ENCODE results near the gene CDK5RAP3. TPM values are rescaled to one million over a fixed set of nuclear protein-coding genes. Genes with fewer than 3 reads are reported as not detected.

CDK5RAP3 gene
- total RNA-seq, 2 experiments from 2014 or later, result 206 to 224 TPM

GRCh38 chr17:48028736-48029135, 57.8 kb downstream of the CDK5RAP3 start:
- no peak overlapping the region for H3K4me3 ChIP-seq (ENCODE audit: low read length)
- H3K27me3 ChIP-seq (ENCODE audit: control insufficient read depth in 1 of 2, insufficient read depth in 2 of 2, low read length in 2 of 2), result peaks cover 8 to 18% of the 10 kb centered on the region in 2 experiments
- TF ChIP-seq CTCF (IDR thresholded peaks at IDR 0.05), result no peak
- no peaks in the 10 kb centered on the region for H3K9me3 ChIP-seq (ENCODE audit: control insufficient read depth in 1 of 2, insufficient read depth in 1 of 2, low read length in 2 of 2)
- Mint-ChIP-seq H3K27me3 (peaks cover 73% of the 10 kb centered on the region), H3K9me3 (no peaks in the 10 kb centered on the region), H3K4me3 (no peak overlapping the region), H3K4me1 (ENCODE audit: low read depth) (peaks cover 28% of the 10 kb centered on the region), H3K27ac (no peak overlapping the region), H3K36me3 (ENCODE audit: low read depth) (no peaks in the 10 kb centered on the region)
- ChIA-PET CTCF (no interaction called here), POLR2A (no interaction called here)
- intact Hi-C loops (cut with DNase I, micrococcal nuclease), result loop anchor here (5.0 to 10.0 kb wide), 3 partner anchors 306 to 866 kb away; partner anchors contain the start of gene ATP5MC1 (in 1 of the 2)
- H3K27ac ChIP-seq (ENCODE audit: low read depth in 1 of 2, low read length in 2 of 2), result no peak overlapping the region
- H3K4me1 ChIP-seq (ENCODE audit: insufficient read depth, low read length), result peaks cover 26% of the 10 kb centered on the region
- ATAC-seq (ENCODE audit: poor library complexity) (no peak), DNase-seq (no peak)
- no peaks in the 10 kb centered on the region for H3K36me3 ChIP-seq (ENCODE audit: insufficient read depth, low read length)

- Histone ChIP-seq H3K4me3 (ENCODE audit: low read length) (no peak overlapping the region), H3K27ac (ENCODE audit: low read depth in 1 of 2, low read length in 2 of 2) (no peak overlapping the region), H3K36me3 (ENCODE audit: insufficient read depth, low read length) (no peaks in the 10 kb centered on the region), H3K9me3 (ENCODE audit: control insufficient read depth in 1 of 2, insufficient read depth in 1 of 2, low read length in 2 of 2) (no peaks in the 10 kb centered on the region), H3K4me1 (ENCODE audit: insufficient read depth, low read length) (peaks cover 13% of the 10 kb centered on the region), H3K27me3 (ENCODE audit: control insufficient read depth in 1 of 2, insufficient read depth in 2 of 2, low read length in 2 of 2) (peaks cover 7 to 26% of the 10 kb centered on the region in 2 experiments)
- H3K36me3 Mint-ChIP-seq (ENCODE audit: low read depth), result no peaks in the 10 kb centered on the region
- no peak overlapping the region for H3K4me3 Mint-ChIP-seq
- CTCF ChIA-PET, result interaction anchor here (0.6 kb wide), 1 partner anchor 85 kb away, joined by 5 read pairs; no protein-coding TSS in a partner anchor
- no peak overlapping the region for H3K27ac Mint-ChIP-seq
- no peak for DNase-seq
- no peaks in the 10 kb centered on the region for H3K9me3 Mint-ChIP-seq
- POLR2A ChIA-PET, result interaction anchor here (0.8 to 0.9 kb wide), 2 partner anchors 17 to 43 kb away, joined by 3 read pairs; partner anchors contain the start of gene NFE2L1
- H3K4me1 Mint-ChIP-seq (ENCODE audit: low read depth), result peaks cover 13% of the 10 kb centered on the region
- no peak for ATAC-seq (ENCODE audit: poor library complexity)
- intact Hi-C loops (cut with DNase I, micrococcal nuclease), result no loop called here
- TF ChIP-seq CTCF (IDR thresholded peaks at IDR 0.05), result no peak
- peaks cover 69% of the 10 kb centered on the region for H3K27me3 Mint-ChIP-seq
These were observed 59.6 kb downstream of the CDK5RAP3 start for GRCh38 chr17:48030531-48030930.

Other genes with a start within 250 kb of the CDK5RAP3 start
- 10 to 100 TPM; 10.6 to 12.3 TPM for gene TBX21, start 237.9 kb upstream of the CDK5RAP3 start, total RNA-seq
- gene OSBPL7, start 149.3 kb upstream of the CDK5RAP3 start, total RNA-seq, result 10 to 100 TPM; 30.1 to 30.8 TPM
- 10 to 100 TPM; 49.0 to 51.4 TPM for gene MRPL10, start 139.6 kb upstream of the CDK5RAP3 start, total RNA-seq
- gene LRRC46, start 139.4 kb upstream of the CDK5RAP3 start, total RNA-seq, result under 1 TPM; 0.42 to 0.85 TPM
- gene SCRN2, start 129.8 kb upstream of the CDK5RAP3 start, total RNA-seq, result 10 to 100 TPM; 15.3 to 17.2 TPM
- under 1 TPM; 0.17 to 0.27 TPM for gene SP6, start 120.0 kb upstream of the CDK5RAP3 start, total RNA-seq
- 10 to 100 TPM; 19.9 to 21.5 TPM for gene SP2, start 74.9 kb upstream of the CDK5RAP3 start, total RNA-seq
- 1 to 10 TPM; 2.2 to 2.4 TPM for gene PNPO, start 29.5 kb upstream of the CDK5RAP3 start, total RNA-seq
- not detected for gene PRR15L, start 13.2 kb upstream of the CDK5RAP3 start, total RNA-seq
- under 1 TPM; 0.47 to 0.88 TPM for gene COPZ2, start 66.7 kb downstream of the CDK5RAP3 start, total RNA-seq
- 10 to 100 TPM; 28.1 to 30.6 TPM for gene NFE2L1, start 77.2 kb downstream of the CDK5RAP3 start, total RNA-seq
- 1 to 10 TPM; 5.5 to 6.6 TPM for gene CBX1, start 130.4 kb downstream of the CDK5RAP3 start, total RNA-seq
- gene SNX11, start 136.7 kb downstream of the CDK5RAP3 start, total RNA-seq, result 1 to 10 TPM; 6.8 to 8.7 TPM

Data from CD4-positive, alpha-beta T cell (primary cell).